Kidney epithelial cell (primary cell): Measurements from ENCODE around the gene LRTM2. TPM values are rescaled to one million over a fixed set of nuclear protein-coding genes. Genes with fewer than 3 reads are reported as not detected.

Experiments used
- DNase-seq: peaks from one replicate; pipeline ENCODE4 v3.0.0-alpha.2; 2010; ENCODE audit warnings: low read depth
- H3K27me3 ChIP-seq: 2 replicates; pipeline ENCODE4 v1.6.0; 2011; ENCODE audit warnings: low read length; ENCODE audit not compliant: control insufficient read depth, insufficient read depth
- H3K36me3 ChIP-seq: 2 replicates; pipeline ENCODE4 v1.5.1; 2011; ENCODE audit warnings: low read length; ENCODE audit not compliant: control insufficient read depth, insufficient read depth
- H3K4me3 ChIP-seq: 2 replicates; pipeline ENCODE4 v1.5.1; 2011; ENCODE audit warnings: low read depth, mild to moderate bottlenecking, control low read depth, low read length
- total RNA-seq: library from RNA; depleted of rRNA; stranded (reverse); fragments of >200 nt; gene quantifications from 2 replicates; pipeline ENCODE4 v1.2.3, GENCODE V29; 2015
- TF ChIP-seq, protein P1 (sequence below): IDR thresholded peaks from 2 replicates; pipeline ENCODE4 v1.5.1; 2011; ENCODE audit warnings: mild to moderate bottlenecking, moderate library complexity, low read length, control low read depth, inconsistent platforms; ENCODE audit not compliant: insufficient read depth, poor library complexity, severe bottlenecking

The LRTM2 gene
- total RNA-seq, 1 donor from 2014 or later, result not detected

DNA sequence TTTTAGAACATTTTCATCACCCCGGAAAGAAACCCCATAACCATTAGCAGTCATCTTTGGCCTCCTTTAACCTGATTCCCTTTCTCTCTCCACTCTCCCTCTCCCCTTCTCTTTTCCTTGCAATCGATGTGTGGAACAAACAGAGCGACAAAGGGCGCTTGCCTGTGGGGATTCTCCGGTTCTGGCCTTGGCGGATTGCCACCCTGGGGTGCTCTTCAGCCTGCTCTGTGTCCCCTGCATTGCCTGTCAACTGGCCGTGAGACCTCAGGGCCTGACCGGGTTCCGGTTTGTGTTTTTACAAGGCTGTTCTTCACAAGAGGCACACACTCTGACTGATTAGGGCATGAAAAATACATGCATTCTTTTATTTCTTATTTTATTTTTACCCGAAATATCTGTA is 27.8 kb downstream of the LRTM2 start:
- Histone ChIP-seq H3K4me3 (no peak overlapping the region), H3K36me3 (no peaks in the 10 kb centered on the region), H3K27me3 (peaks cover 17% of the 10 kb centered on the region)
- TF ChIP-seq, protein P1, sequence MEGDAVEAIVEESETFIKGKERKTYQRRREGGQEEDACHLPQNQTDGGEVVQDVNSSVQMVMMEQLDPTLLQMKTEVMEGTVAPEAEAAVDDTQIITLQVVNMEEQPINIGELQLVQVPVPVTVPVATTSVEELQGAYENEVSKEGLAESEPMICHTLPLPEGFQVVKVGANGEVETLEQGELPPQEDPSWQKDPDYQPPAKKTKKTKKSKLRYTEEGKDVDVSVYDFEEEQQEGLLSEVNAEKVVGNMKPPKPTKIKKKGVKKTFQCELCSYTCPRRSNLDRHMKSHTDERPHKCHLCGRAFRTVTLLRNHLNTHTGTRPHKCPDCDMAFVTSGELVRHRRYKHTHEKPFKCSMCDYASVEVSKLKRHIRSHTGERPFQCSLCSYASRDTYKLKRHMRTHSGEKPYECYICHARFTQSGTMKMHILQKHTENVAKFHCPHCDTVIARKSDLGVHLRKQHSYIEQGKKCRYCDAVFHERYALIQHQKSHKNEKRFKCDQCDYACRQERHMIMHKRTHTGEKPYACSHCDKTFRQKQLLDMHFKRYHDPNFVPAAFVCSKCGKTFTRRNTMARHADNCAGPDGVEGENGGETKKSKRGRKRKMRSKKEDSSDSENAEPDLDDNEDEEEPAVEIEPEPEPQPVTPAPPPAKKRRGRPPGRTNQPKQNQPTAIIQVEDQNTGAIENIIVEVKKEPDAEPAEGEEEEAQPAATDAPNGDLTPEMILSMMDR, result no peak
- DNase-seq, result no peak

DNA sequence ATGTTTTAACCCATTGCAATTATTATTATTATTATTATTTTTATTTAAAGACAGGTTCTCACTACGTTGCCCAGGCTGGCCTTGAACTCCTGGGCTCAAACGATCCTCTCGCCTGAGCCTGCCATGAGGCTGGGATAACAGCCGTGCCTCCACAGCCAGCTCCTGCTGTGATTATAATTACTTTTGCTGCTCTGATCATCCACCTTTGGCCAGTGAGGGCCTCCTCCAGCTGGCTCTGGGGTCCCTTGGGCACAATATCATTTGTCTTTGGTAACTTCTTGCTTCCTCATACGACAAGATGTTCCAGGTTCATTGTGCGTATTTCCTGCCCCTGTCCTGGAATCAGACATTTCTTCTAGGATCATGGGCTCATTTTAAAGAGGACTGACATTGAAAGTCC is 28.4 kb downstream of the LRTM2 start:
- H3K36me3 ChIP-seq, result no peaks in the 10 kb centered on the region
- TF ChIP-seq, protein P1, result no peak
- H3K27me3 ChIP-seq, result peaks cover 13% of the 10 kb centered on the region
- no peak for DNase-seq
- H3K4me3 ChIP-seq, result no peak overlapping the region

DNA sequence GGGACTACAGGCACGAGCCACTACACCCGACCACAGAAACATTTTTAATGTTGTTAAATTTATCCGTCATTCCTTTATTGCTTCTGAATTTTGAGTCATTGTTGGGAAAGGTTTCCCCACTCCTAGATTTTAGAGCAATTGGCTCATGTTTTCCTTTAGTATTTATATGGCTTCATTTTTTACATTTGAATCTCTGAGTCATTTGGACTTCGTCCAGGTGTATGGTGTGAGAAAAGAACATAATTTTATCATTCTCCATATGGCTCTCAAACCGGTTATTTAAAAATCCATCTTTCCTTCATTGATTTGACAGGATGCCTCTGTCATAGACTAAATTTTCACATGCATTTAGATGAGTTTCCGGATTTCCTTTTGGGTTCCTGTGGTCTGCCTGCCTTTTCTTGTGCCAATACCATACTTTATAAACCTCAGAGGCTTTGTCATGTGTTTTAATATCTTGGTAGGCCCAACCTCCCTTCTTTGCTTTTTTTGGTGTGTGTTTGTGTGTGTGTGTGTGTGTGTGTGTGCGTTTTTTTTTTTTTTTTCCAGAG is 30.9 kb downstream of the LRTM2 start:
- no peaks in the 10 kb centered on the region for H3K36me3 ChIP-seq
- DNase-seq, result no peak
- H3K27me3 ChIP-seq, result peaks cover 2% of the 10 kb centered on the region
- TF ChIP-seq, protein P1, result no peak
- H3K4me3 ChIP-seq, result no peak overlapping the region

DNA sequence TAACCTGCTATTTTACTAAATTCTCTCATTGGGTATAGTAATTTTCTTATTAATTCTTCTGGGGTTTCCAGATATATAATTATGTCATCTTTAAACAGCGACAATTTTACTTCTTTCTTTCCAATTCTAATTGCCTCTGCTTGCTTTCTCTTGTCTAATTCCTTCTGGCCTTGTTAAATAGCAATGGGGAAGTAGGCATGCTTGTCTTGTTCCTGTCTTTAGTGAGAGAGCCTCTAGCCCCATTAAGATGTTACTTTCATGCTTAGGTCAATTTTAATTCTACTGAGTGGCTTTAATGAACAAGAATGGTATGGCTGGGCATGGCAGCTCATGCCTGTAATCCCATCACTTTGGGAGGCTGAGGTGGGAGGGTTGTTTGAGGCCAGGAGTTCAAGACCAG is 31.7 kb downstream of the LRTM2 start:
- Histone ChIP-seq H3K27me3 (peaks cover 2% of the 10 kb centered on the region), H3K36me3 (no peaks in the 10 kb centered on the region), H3K4me3 (no peak overlapping the region)
- TF ChIP-seq, protein P1, result no peak
- no peak for DNase-seq

DNA sequence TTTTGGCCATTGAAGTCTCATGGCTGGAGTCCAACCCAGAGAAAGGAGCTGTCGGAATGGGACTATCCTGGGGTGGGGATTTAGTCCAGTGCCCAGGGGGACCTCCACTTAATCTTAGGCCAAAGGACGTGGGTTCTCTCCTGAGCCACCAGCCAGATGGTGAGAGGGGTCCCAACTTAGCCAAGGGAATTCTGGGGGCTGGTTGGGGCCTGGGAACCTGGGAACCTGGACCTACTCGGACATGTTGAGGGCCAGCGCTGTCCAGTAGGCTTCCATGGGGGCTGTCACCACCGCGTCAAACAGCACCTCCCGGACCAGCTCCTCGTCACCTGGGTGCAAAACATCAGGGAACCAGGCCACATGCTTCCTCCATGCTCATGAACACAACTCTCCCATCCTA is 33.4 kb downstream of the LRTM2 start:
- TF ChIP-seq, protein P1, result no peak

DNA sequence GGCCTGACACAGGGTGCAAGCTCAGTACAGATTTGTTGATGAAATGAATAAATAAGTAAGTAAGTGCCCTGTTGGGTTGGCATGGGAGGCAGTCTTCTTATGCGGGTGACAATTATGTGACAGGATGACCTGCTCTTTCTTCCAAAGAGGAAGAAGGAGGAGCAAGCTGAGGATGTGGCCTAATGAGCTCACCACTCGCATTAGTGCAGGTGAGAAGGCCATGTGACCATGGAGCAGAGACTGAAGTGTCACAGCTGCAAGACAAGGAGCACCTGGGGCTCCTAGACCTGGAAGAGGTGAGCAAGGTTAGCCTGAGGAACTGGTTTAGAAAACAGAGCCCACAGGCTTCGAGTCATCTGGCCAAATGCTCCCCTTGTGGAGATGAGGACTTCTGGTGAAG is 34.9 kb downstream of the LRTM2 start:
- no peak for DNase-seq
- H3K27me3 ChIP-seq, result no peaks in the 10 kb centered on the region
- H3K36me3 ChIP-seq, result no peaks in the 10 kb centered on the region
- H3K4me3 ChIP-seq, result no peak overlapping the region
- TF ChIP-seq, protein P1, result no peak

More for the DNA sequence above, 33.4 kb downstream of the LRTM2 start:
- Histone ChIP-seq H3K36me3 (no peaks in the 10 kb centered on the region), H3K27me3 (no peaks in the 10 kb centered on the region), H3K4me3 (no peak overlapping the region)
- no peak for DNase-seq
